SK-N-SH (cell line): ENCODE results near the gene NKX6-2. TPM values are rescaled to one million over a fixed set of nuclear protein-coding genes. Genes with fewer than 3 reads are reported as not detected.

Experiments
- CTCF ChIA-PET: fragments of 300-600, 350-600 bp; formaldehyde crosslinking; extraction: SDS; loops from one replicate; lab custom pipeline; 2021; lab: Yijun Ruan, JAX
- POLR2A ChIA-PET: fragments of 350-600 bp; sonication (Branson Sonifier 250); formaldehyde crosslinking; extraction: SDS; loops from one replicate; lab custom pipeline; 2020; ENCODE audit warnings: antibody characterized with exemption, inconsistent platforms; lab: Yijun Ruan, JAX
- DNase-seq: peaks from one replicate; pipeline ENCODE4 v3.0.0; 2012
- H2AFZ ChIP-seq: fragments of 200-600 bp; sonication (generic); 2 replicates; pipeline ENCODE4 v1.8.1; 2016; ENCODE audit warnings: antibody characterized with exemption, mild to moderate bottlenecking, low read depth
- H3F3A ChIP-seq: fragments of 200-600 bp; sonication (generic); replicated peaks from 2 replicates; pipeline ENCODE3; 2016; ENCODE audit warnings: antibody characterized with exemption, mild to moderate bottlenecking; ENCODE audit not compliant: insufficient read depth
- H3K27ac ChIP-seq, 2 experiments: fragments of 200-500 bp in 1 of 2; fragments of 200-600 bp in 1 of 2; sonication (Bioruptor generic) in 1 of 2; sonication (generic), shearing (Covaris generic) in 1 of 2; 2 replicates each; pipeline versions ENCODE4 v1.5.1 to v1.6.1; 2014 to 2016; ENCODE audit warnings: low read depth in 2 of 2, inconsistent platforms in 1 of 2, low read length in 1 of 2, mild to moderate bottlenecking in 1 of 2, mixed read lengths in 1 of 2
- H3K27me3 ChIP-seq: fragments of 200-600 bp; sonication (generic), shearing (Covaris generic); 2 replicates; pipeline ENCODE4 v1.6.1; 2016; ENCODE audit warnings: mixed run types; ENCODE audit not compliant: insufficient read depth
- H3K36me3 ChIP-seq, 2 experiments: fragments of 200-500 bp in 1 of 2; fragments of 200-600 bp in 1 of 2; sonication (Bioruptor generic) in 1 of 2; sonication (generic) in 1 of 2; replicated peaks in 1 of 2; 2 replicates each; pipeline versions ENCODE3 to v1.5.1; 2014 to 2016; ENCODE audit warnings: low read length in 1 of 2, mild to moderate bottlenecking in 1 of 2; ENCODE audit not compliant: insufficient read depth in 2 of 2, control insufficient read depth in 1 of 2
- H3K4me1 ChIP-seq, 2 experiments: fragments of 200-500 bp in 1 of 2; fragments of 200-600 bp in 1 of 2; sonication (Bioruptor generic) in 1 of 2; sonication (generic), shearing (Covaris generic) in 1 of 2; 2 replicates each; pipeline versions ENCODE4 v1.5.1 to v1.6.1; 2014 to 2016; ENCODE audit warnings: low read depth in 1 of 2, low read length in 1 of 2, mixed run types in 1 of 2; ENCODE audit not compliant: insufficient read depth in 2 of 2, control insufficient read depth in 1 of 2
- H3K4me2 ChIP-seq: fragments of 200-600 bp; sonication (generic), shearing (Covaris generic); 2 replicates; pipeline ENCODE4 v1.6.1; 2017; ENCODE audit warnings: mixed run types
- H3K4me3 ChIP-seq, 2 experiments: fragments of 200-500 bp in 1 of 2; fragments of 200-600 bp in 1 of 2; sonication (Bioruptor generic) in 1 of 2; sonication (generic), shearing (Covaris generic) in 1 of 2; 2 replicates each; pipeline versions ENCODE4 v1.5.1 to v1.8.1; 2014 to 2016; ENCODE audit warnings: low read depth in 2 of 2, inconsistent platforms in 1 of 2, low read length in 1 of 2, mild to moderate bottlenecking in 1 of 2, mixed read lengths in 1 of 2, moderate library complexity in 1 of 2
- H3K79me2 ChIP-seq: fragments of 200-600 bp; sonication (generic); 2 replicates; pipeline ENCODE4 v1.8.1; 2017; ENCODE audit warnings: mild to moderate bottlenecking; ENCODE audit not compliant: insufficient read depth
- H3K9ac ChIP-seq: fragments of 200-600 bp; sonication (generic); 2 replicates; pipeline ENCODE4 v1.6.1; 2017; ENCODE audit warnings: mixed run types
- H3K9me2 ChIP-seq: fragments of 200-600 bp; sonication (generic); 2 replicates; pipeline ENCODE4 v1.6.1; 2017; ENCODE audit warnings: mixed run types
- H3K9me3 ChIP-seq: fragments of 200-600 bp; sonication (generic); 2 replicates; pipeline ENCODE4 v1.6.1; 2017; ENCODE audit warnings: mixed run types, mild to moderate bottlenecking, moderate library complexity
- H4K20me1 ChIP-seq: fragments of 200-600 bp; sonication (generic); 2 replicates; pipeline ENCODE4 v1.6.1; 2017; ENCODE audit warnings: mild to moderate bottlenecking, mixed run types; ENCODE audit not compliant: insufficient read depth
- ELF1 ChIP-seq: IDR thresholded peaks from 2 replicates; pipeline ENCODE4 v1.4.0; 2012
- EP300 ChIP-seq, 2 experiments: IDR thresholded peaks; 2 replicates each; pipeline versions ENCODE4 v1.4.0 to v1.6.1; 2012; ENCODE audit warnings: borderline replicate concordance in 1 of 2, low read depth in 1 of 2, low read length in 1 of 2
- FOSL2 ChIP-seq: IDR thresholded peaks from 2 replicates; pipeline ENCODE4 v1.4.0; 2012; ENCODE audit warnings: low read depth, mild to moderate bottlenecking, moderate library complexity, borderline replicate concordance
- FOXJ3 ChIP-seq: sonication (generic); formaldehyde crosslinking; IDR thresholded peaks from 2 replicates; pipeline ENCODE4 v1.5.1; 2020; ENCODE audit warnings: mild to moderate bottlenecking, missing genetic modification reagents
- FOXM1 ChIP-seq: IDR thresholded peaks from 2 replicates; pipeline ENCODE4 v1.4.0; 2012; ENCODE audit warnings: low read depth, mild to moderate bottlenecking
- GABPA ChIP-seq: IDR thresholded peaks from 2 replicates; pipeline ENCODE4 v1.4.0; 2012; ENCODE audit warnings: low read depth, mild to moderate bottlenecking
- GATA2 ChIP-seq: sonication (generic); formaldehyde crosslinking; IDR thresholded peaks from 2 replicates; pipeline ENCODE4 v1.5.0; 2020; ENCODE audit warnings: mild to moderate bottlenecking, missing genetic modification reagents
- JUND ChIP-seq: IDR thresholded peaks from 2 replicates; pipeline ENCODE4 v1.4.0; 2012
- MXI1 ChIP-seq: IDR thresholded peaks from 2 replicates; pipeline ENCODE4 v1.6.1; 2012; ENCODE audit warnings: mild to moderate bottlenecking, low read depth, low read length, improper control_type of control experiment
- POLR2AphosphoS5 ChIP-seq: IDR thresholded peaks from 2 replicates; pipeline ENCODE4 v1.6.1; 2012; ENCODE audit warnings: low read depth, low read length
- RCOR1 ChIP-seq: fragments of 150-350 bp; IDR thresholded peaks from 2 replicates; pipeline ENCODE4 v1.6.1; 2017; ENCODE audit warnings: antibody characterized with exemption, low read length
- RXRA ChIP-seq: IDR thresholded peaks from 2 replicates; pipeline ENCODE4 v1.4.0; 2012; ENCODE audit warnings: low read depth, mild to moderate bottlenecking, borderline replicate concordance
- TAF1 ChIP-seq: IDR thresholded peaks from 2 replicates; pipeline ENCODE4 v1.6.1; 2012; ENCODE audit warnings: low read depth, mild to moderate bottlenecking, low read length, moderate library complexity, borderline replicate concordance
- TEAD4 ChIP-seq: IDR thresholded peaks from 2 replicates; pipeline ENCODE4 v1.4.0; 2012; ENCODE audit warnings: mild to moderate bottlenecking, borderline replicate concordance; ENCODE audit not compliant: insufficient read depth
- WGBS: methylation state at CpG from one replicate; pipeline ENCODE4 v1.1.6; 2017; ENCODE audit warnings: low lambda C conversion rate; 5-methylcytosine and 5-hydroxymethylcytosine counted together
- polyA plus RNA-seq, 3 experiments: library from polyadenylated mRNA; depleted of rRNA; stranded (reverse); fragments of >200 nt; gene quantifications; 2 replicates each; pipeline ENCODE4 v1.2.3, GENCODE V29; 2012
- TF ChIP-seq, protein P1 (sequence below): IDR thresholded peaks from 2 replicates; pipeline ENCODE4; 2012
- TF ChIP-seq, protein P2 (sequence below): fragments of 150-350 bp; IDR thresholded peaks from 2 replicates; pipeline ENCODE4 v1.6.1; 2016; ENCODE audit warnings: mild to moderate bottlenecking, low read depth, low read length
- TF ChIP-seq, protein P3 (sequence below): IDR thresholded peaks from 2 replicates; pipeline ENCODE4 v1.4.0; 2012; ENCODE audit warnings: low read depth, borderline replicate concordance
- TF ChIP-seq, protein P4 (sequence below): fragments of 150-350 bp; IDR thresholded peaks from 2 replicates; pipeline ENCODE4 v1.6.1; 2017; ENCODE audit warnings: antibody characterized with exemption, low read length, low read depth, borderline replicate concordance
- TF ChIP-seq, protein P5 (sequence below): fragments of 200-600 bp; sonication (generic); IDR thresholded peaks from 2 replicates; pipeline ENCODE4 v1.6.1; 2017; ENCODE audit warnings: antibody characterized with exemption, mild to moderate bottlenecking, moderate library complexity

NKX6-2 gene
- polyA plus RNA-seq, 1 of the 3 experiments (the other 2 are of a cell fraction), result not detected

DNA sequence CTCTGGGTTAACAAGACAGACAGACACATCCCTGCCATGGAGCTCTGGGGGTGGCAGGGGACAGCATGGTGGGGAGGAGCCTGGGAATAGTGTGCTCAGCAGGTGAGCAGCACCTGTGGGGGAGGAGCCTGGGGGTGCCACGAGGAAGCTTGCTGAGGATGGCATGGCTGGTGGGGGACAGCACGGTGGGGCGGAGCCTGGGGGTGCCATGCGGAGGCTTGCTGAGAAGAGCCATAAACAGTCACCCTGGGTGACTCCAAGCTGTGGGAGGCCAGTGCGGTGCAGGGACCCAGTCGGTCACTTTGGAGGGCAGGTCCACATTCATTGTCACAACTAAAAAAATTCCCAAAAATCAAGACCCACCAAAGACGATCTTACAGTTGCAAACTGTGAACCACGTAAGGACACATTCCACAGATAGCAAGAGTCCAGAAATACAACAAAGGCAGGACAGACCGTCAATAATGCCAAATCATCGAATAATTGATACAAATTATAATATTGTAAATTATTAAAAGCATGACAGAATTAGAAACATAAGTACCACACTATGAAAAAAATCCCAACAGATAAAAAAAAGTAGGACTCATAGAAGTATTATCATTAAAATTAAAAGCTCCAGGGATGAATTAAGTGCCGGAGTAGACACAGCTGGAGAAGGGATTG, 24.4 kb downstream of the NKX6-2 start:
- ChIA-PET CTCF (interaction anchor here (1.5 kb wide), 1 partner anchor 107 kb away, joined by 4 read pairs; no protein-coding TSS in a partner anchor), POLR2A (no interaction called here)
- Histone ChIP-seq H3K9me2 (no peaks in the 10 kb centered on the region), H3K27me3 (no peaks in the 10 kb centered on the region), H3F3A (no peaks in the 10 kb centered on the region), H3K4me1 (no peaks in the 10 kb centered on the region; a peak in 1 of 4 replicates), H3K36me3 (no peaks in the 10 kb centered on the region), H3K79me2 (no peaks in the 10 kb centered on the region), H3K4me2 (no peak overlapping the region), H3K9me3 (no peaks in the 10 kb centered on the region), H3K4me3 (no peak overlapping the region), H2AFZ (no peak overlapping the region), H3K27ac (no peak overlapping the region), H4K20me1 (no peaks in the 10 kb centered on the region), H3K9ac (no peak overlapping the region)
- TF ChIP-seq ELF1 (no peak), MXI1 (no peak), JUND (no peak), FOSL2 (no peak), GABPA (no peak), GATA2 (CRISPR knock-in tag) (no peak), FOXJ3 (no peak), TAF1 (no peak), RXRA (no peak), EP300 (IDR thresholded peaks at IDR 0.05; ENCODE audit: borderline replicate concordance in 1 of 2, low read depth in 1 of 2, low read length in 1 of 2) (no peak)
- TF ChIP-seq, protein P1, sequence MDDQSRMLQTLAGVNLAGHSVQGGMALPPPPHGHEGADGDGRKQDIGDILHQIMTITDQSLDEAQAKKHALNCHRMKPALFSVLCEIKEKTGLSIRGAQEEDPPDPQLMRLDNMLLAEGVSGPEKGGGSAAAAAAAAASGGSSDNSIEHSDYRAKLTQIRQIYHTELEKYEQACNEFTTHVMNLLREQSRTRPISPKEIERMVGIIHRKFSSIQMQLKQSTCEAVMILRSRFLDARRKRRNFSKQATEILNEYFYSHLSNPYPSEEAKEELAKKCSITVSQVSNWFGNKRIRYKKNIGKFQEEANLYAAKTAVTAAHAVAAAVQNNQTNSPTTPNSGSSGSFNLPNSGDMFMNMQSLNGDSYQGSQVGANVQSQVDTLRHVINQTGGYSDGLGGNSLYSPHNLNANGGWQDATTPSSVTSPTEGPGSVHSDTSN, result no peak
- TF ChIP-seq, protein P2, sequence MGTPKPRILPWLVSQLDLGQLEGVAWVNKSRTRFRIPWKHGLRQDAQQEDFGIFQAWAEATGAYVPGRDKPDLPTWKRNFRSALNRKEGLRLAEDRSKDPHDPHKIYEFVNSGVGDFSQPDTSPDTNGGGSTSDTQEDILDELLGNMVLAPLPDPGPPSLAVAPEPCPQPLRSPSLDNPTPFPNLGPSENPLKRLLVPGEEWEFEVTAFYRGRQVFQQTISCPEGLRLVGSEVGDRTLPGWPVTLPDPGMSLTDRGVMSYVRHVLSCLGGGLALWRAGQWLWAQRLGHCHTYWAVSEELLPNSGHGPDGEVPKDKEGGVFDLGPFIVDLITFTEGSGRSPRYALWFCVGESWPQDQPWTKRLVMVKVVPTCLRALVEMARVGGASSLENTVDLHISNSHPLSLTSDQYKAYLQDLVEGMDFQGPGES, result no peak
- TF ChIP-seq, protein P3, sequence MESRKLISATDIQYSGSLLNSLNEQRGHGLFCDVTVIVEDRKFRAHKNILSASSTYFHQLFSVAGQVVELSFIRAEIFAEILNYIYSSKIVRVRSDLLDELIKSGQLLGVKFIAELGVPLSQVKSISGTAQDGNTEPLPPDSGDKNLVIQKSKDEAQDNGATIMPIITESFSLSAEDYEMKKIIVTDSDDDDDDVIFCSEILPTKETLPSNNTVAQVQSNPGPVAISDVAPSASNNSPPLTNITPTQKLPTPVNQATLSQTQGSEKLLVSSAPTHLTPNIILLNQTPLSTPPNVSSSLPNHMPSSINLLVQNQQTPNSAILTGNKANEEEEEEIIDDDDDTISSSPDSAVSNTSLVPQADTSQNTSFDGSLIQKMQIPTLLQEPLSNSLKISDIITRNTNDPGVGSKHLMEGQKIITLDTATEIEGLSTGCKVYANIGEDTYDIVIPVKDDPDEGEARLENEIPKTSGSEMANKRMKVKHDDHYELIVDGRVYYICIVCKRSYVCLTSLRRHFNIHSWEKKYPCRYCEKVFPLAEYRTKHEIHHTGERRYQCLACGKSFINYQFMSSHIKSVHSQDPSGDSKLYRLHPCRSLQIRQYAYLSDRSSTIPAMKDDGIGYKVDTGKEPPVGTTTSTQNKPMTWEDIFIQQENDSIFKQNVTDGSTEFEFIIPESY, result no peak
- 95% methylated on average over 11 of the region's 11 CpGs for WGBS
- no peak for DNase-seq

DNA sequence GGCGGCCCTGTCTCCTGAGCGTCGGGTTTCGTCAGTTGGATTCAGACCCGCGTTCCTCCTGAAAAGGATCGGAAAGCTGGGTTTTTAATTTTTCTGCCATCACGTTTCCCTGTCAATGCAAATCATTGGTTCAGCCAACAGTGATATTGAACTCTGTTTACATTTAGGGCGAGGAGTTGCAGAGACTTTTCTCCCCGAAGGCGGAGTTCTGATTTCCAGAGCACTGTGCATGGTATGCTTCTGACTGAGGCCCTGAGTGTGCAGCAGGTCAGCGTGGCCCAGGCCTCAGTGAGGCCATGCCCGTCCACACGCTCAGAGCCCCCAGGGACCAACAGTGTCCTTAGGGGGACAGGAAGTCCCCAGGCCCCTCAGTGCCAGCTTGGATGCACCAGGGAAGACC, 27.1 kb downstream of the NKX6-2 start:
- Histone ChIP-seq H3K27me3 (no peaks in the 10 kb centered on the region), H3F3A (no peaks in the 10 kb centered on the region), H3K4me2 (no peak overlapping the region), H3K9me3 (no peaks in the 10 kb centered on the region), H3K9ac (no peak overlapping the region), H3K36me3 (no peaks in the 10 kb centered on the region), H2AFZ (no peak overlapping the region), H3K9me2 (no peaks in the 10 kb centered on the region), H4K20me1 (no peaks in the 10 kb centered on the region), H3K4me3 (no peak overlapping the region), H3K27ac (no peak overlapping the region), H3K79me2 (no peaks in the 10 kb centered on the region), H3K4me1 (no peaks in the 10 kb centered on the region)
- ChIA-PET CTCF (no interaction called here), POLR2A (no interaction called here)
- no peak for DNase-seq
- 96% methylated on average over 13 of the region's 14 CpGs for WGBS
- TF ChIP-seq POLR2AphosphoS5, result no peak
- no peak for TF ChIP-seq RCOR1
- TF ChIP-seq FOXM1, result no peak
- no peak for TF ChIP-seq GATA2 (CRISPR knock-in tag)
- TF ChIP-seq RXRA, result no peak
- TF ChIP-seq, protein P4, sequence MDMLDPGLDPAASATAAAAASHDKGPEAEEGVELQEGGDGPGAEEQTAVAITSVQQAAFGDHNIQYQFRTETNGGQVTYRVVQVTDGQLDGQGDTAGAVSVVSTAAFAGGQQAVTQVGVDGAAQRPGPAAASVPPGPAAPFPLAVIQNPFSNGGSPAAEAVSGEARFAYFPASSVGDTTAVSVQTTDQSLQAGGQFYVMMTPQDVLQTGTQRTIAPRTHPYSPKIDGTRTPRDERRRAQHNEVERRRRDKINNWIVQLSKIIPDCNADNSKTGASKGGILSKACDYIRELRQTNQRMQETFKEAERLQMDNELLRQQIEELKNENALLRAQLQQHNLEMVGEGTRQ, result no peak
- no peak for TF ChIP-seq GABPA
- no peak for TF ChIP-seq ELF1
- TF ChIP-seq, protein P5, sequence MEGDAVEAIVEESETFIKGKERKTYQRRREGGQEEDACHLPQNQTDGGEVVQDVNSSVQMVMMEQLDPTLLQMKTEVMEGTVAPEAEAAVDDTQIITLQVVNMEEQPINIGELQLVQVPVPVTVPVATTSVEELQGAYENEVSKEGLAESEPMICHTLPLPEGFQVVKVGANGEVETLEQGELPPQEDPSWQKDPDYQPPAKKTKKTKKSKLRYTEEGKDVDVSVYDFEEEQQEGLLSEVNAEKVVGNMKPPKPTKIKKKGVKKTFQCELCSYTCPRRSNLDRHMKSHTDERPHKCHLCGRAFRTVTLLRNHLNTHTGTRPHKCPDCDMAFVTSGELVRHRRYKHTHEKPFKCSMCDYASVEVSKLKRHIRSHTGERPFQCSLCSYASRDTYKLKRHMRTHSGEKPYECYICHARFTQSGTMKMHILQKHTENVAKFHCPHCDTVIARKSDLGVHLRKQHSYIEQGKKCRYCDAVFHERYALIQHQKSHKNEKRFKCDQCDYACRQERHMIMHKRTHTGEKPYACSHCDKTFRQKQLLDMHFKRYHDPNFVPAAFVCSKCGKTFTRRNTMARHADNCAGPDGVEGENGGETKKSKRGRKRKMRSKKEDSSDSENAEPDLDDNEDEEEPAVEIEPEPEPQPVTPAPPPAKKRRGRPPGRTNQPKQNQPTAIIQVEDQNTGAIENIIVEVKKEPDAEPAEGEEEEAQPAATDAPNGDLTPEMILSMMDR, result no peak
- TF ChIP-seq FOXJ3, result no peak
- no peak for TF ChIP-seq TEAD4
